Measurements from ENCODE around the gene RHBDD3.
A peak's percentile ranks its signal among the peaks of the same experiment; 100 is the strongest.

The RHBDD3 gene

DNA sequence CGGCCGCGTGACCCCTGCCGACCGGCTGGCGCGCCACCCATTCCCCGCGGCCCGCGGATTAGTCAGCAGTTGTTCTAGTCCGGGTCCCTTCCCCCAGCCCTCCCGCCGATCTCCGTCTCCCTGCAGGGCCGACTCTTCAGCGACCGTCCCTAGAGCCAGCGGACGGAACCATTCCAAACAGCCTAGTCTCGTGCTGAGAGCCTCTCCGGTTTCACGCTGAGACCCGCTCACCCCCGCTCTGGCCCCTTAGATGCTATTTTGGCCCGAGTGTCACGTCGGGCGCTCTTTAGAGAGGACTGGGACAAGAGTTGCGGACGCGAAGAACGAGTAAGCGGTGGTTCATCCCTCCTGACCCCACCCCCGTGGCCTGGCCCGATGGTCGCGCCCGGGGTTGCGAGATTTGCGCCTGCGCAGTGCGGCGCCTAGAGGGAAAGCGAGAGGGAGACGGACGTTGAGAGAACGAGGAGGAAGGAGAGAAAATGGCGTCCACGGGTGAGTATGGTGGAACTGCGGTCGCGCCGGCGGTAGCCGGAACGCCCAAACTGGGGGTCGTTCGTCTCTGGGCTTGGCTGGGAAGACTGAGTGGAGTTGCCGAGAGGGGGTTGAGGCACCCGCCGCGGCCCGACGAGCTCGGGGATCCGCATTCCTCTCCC lies at the start of gene RHBDD3, which contains the start of gene EWSR1:
Gene RHBDD3 (minus strand): TSS at position 124 of the 653 bp plus-strand sequence. CDS start 2,355 bp downstream, outside the sequence.
Gene EWSR1 (plus strand): TSS at position 411 of the 653 bp plus-strand sequence. CDS start 69 bp downstream, at position 480.
- Mint-ChIP-seq H3K36me3 (ENCODE audit: low read depth) (peaks cover 87% of the 10 kb centered on the region), H3K27me3 (no peaks in the 10 kb centered on the region), H3K4me3 (peak within 1 kb of the TSS; percentile 94), H3K4me1 (ENCODE audit: low read depth) (peaks cover 45% of the 10 kb centered on the region), H3K27ac (peak within 1 kb of the TSS; percentile 100), H3K9me3 (no peaks in the 10 kb centered on the region)
- DNase-seq: peak; percentile 99

GRCh38 chr22:29316141-29316828 lies 48.5 kb upstream of the RHBDD3 start:
- Mint-ChIP-seq H3K27me3 (peaks cover 44% of the 10 kb centered on the region), H3K27ac (no peak overlapping the region), H3K4me3 (no peak overlapping the region), H3K36me3 (ENCODE audit: low read depth) (no peaks in the 10 kb centered on the region), H3K9me3 (no peaks in the 10 kb centered on the region), H3K4me1 (ENCODE audit: low read depth) (peaks cover 19% of the 10 kb centered on the region)
- DNase-seq: no peak

DNA sequence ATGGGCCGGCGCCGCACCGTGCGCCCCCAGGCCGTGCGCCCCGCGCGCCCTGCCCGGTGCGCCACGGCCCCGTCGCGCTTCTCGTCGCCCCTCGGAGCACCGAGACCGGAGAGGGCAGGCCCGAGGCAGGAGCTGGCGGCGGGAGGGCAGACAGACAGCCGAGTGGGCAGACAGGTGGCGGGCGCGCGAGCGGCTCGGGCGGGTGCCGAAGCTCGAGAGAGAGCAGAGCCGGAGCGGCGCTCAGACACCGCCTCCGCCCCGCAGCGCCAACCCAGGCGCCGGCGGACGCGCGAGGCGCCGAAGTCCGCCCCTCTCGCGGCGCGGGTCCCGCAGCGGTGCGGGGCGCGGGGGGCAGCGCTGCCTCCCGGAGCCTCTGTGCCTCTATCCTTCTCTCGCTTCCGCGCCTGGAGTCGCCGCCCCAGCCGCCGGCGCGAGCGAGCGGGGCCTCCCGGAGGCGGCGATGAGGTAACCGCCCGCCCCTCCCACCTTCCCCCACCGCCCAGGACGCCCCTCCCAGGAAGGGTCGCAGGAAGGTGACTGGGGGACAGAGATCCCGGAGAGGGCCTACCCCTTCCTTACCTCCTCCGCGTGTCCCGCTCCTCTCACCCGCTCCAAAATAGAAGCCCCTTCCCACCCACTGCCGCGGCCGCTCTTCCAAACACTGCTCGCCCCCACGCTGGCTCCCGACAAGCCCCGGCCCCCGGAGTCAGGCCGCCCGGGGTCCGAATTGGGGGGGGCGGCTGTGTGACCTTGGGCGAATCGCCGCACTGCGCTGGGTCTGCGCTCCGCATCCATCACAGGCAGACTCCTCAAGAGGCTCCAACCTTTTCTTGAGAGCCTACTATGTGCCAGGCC lies 47.7 kb upstream of the RHBDD3 start, which contains the start of gene RASL10A:
Gene RASL10A (minus strand): TSS at position 412 of the 855 bp plus-strand sequence. CDS start 451 bp downstream, outside the sequence.
- Mint-ChIP-seq H3K4me1 (ENCODE audit: low read depth) (peaks cover 25% of the 10 kb centered on the region), H3K4me3 (peak within 1 kb of the TSS; percentile 10), H3K27ac (no peak within 1 kb of the TSS), H3K9me3 (no peaks in the 10 kb centered on the region), H3K27me3 (peaks cover 47% of the 10 kb centered on the region), H3K36me3 (ENCODE audit: low read depth) (no peaks in the 10 kb centered on the region)
- DNase-seq: no peak

GRCh38 chr22:29314537-29315285 lies 46.9 kb upstream of the RHBDD3 start:
- peaks cover 25% of the 10 kb centered on the region for H3K4me1 Mint-ChIP-seq (ENCODE audit: low read depth)
- H3K36me3 Mint-ChIP-seq (ENCODE audit: low read depth): no peaks in the 10 kb centered on the region
- H3K4me3 Mint-ChIP-seq: peak overlapping the region; percentile 10
- DNase-seq: no peak
- peaks cover 47% of the 10 kb centered on the region for H3K27me3 Mint-ChIP-seq
- no peaks in the 10 kb centered on the region for H3K9me3 Mint-ChIP-seq
- H3K27ac Mint-ChIP-seq: no peak overlapping the region

DNA sequence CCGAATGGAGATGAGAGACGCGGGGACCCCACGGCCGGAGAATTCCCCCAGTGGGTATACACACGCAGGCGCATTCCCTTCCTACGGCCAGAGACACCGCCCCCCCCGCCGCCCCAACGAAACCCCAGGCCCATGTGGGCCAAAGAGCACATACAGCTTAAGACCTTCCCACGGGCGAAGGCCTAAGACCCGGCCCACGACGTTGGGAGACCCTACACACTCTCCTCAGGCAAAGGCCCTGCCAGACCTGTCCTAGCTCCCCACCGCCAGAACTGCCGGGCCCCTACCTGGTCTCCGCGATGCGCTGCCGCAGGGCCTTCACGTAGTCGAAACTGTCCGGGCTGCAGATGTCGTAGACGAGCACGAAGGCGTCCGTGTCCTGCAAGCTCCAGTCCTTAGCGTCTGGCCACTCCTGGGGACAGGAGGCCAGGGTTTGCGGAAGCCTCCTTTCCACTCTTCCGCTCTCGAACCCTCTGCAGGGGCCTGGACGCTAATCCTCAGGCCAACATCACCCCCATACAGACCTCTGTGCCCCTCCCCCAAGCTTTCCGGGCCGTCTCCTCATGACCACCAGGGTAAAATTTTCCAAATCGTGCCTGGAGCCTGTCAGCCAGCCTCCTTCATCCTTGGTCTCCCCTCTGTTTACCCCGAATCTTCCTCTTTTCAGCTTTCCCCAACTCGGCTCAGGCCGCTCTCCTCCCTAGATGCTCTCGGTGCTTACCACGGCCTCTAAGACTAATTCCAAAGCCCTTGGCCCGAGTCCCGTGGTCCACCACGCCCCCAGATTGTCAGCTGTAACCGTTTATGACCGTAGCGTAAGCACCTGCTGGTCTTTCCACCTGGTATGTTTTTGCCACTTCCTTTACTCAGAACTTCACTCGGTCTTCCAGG lies 46.0 kb upstream of the RHBDD3 start:
- H3K27ac Mint-ChIP-seq: no peak overlapping the region

DNA sequence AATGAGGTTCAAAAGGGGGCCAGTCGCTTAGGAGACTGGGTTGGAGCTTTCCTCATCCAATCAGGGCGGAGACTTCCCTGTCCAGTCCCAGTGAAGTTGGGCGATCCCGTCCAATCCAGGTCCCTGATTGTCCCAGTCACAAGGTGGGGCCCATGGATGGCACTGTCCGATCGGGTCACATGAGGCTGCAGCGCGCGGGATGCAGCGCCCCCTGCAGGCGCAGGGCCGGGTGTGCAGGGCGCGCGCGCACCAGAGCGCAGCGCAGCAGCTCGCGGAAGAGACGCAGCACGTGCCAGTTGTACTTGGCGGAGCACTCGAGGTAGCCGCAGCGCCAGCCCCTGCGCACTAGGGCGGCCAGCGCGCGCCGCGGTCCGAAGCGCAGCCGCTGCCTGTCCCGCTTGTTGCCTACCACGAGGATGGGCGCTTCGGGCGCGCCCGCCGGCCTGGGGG lies 45.4 kb upstream of the RHBDD3 start:
- no peaks in the 10 kb centered on the region for H3K9me3 Mint-ChIP-seq
- H3K27ac Mint-ChIP-seq: no peak overlapping the region
- DNase-seq: peak; percentile 51
- H3K4me3 Mint-ChIP-seq: no peak overlapping the region
- H3K4me1 Mint-ChIP-seq (ENCODE audit: low read depth): peaks cover 32% of the 10 kb centered on the region
- peaks cover 47% of the 10 kb centered on the region for H3K27me3 Mint-ChIP-seq
- H3K36me3 Mint-ChIP-seq (ENCODE audit: low read depth): no peaks in the 10 kb centered on the region

More for the DNA sequence above, 46.0 kb upstream of the RHBDD3 start:
- peak; percentile 33 for DNase-seq
- Mint-ChIP-seq H3K4me1 (ENCODE audit: low read depth) (peaks cover 27% of the 10 kb centered on the region), H3K36me3 (ENCODE audit: low read depth) (no peaks in the 10 kb centered on the region), H3K9me3 (no peaks in the 10 kb centered on the region), H3K4me3 (no peak overlapping the region), H3K27me3 (peaks cover 47% of the 10 kb centered on the region)

DNA sequence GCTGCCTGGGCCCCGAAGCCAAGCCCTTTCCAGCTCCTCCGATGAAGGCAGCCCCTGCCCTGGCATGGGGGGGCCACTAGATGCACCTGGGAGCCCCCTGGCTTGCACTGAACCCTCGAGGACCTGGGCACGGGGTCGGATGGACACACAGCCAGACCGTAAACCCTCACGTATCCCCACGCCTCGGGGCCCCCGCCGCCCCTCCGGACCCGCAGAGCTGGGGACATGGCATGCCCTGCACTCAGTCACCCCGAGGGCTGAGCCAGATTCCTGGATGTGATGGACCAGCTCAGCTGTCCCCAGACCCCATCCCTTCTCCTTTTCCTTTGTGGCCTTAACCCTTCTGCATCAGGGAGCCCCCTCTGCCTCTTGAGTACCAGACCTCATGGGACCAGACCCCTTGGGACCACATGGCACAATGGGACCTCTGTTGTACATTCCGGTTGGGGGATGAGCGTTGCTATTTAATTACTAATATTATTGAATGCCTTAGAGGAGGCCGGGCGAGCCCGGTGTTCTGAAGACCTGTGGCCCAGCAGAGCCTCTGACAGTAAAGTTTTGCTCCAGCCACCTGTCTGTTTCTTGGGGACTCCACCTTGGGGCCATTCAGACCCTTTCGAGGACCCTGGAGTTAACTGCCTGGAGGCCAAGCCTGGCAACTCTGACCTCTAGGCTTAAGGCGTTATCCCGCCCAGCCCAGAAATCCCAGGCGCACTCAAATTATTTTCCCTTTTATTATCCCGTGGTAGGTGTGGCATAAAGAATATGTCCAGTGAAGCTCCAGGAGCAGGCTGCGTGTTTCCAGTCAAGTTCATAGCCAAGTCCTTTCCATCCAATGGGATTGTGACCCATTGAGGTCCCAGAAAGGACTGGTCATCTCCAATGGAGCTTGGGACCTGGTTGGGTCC lies 44.7 kb upstream of the RHBDD3 start:
- Mint-ChIP-seq H3K27ac (no peak overlapping the region), H3K4me1 (ENCODE audit: low read depth) (peaks cover 34% of the 10 kb centered on the region), H3K4me3 (no peak overlapping the region), H3K36me3 (ENCODE audit: low read depth) (no peaks in the 10 kb centered on the region), H3K27me3 (peaks cover 52% of the 10 kb centered on the region), H3K9me3 (no peaks in the 10 kb centered on the region)
- no peak for DNase-seq

GRCh38 chr22:29311464-29312217 lies 43.9 kb upstream of the RHBDD3 start:
- H3K36me3 Mint-ChIP-seq (ENCODE audit: low read depth): no peaks in the 10 kb centered on the region
- no peak for DNase-seq
- no peak overlapping the region for H3K4me3 Mint-ChIP-seq
- H3K9me3 Mint-ChIP-seq: no peaks in the 10 kb centered on the region
- no peak overlapping the region for H3K27ac Mint-ChIP-seq
- peaks cover 36% of the 10 kb centered on the region for H3K4me1 Mint-ChIP-seq (ENCODE audit: low read depth)
- H3K27me3 Mint-ChIP-seq: peaks cover 49% of the 10 kb centered on the region

GRCh38 chr22:29310863-29311339 lies 43.1 kb upstream of the RHBDD3 start:
- Mint-ChIP-seq H3K36me3 (ENCODE audit: low read depth) (no peaks in the 10 kb centered on the region), H3K4me1 (ENCODE audit: low read depth) (peaks cover 42% of the 10 kb centered on the region), H3K4me3 (no peak overlapping the region), H3K27me3 (peaks cover 48% of the 10 kb centered on the region), H3K9me3 (no peaks in the 10 kb centered on the region), H3K27ac (no peak overlapping the region)
- peak; percentile 77 for DNase-seq

DNA sequence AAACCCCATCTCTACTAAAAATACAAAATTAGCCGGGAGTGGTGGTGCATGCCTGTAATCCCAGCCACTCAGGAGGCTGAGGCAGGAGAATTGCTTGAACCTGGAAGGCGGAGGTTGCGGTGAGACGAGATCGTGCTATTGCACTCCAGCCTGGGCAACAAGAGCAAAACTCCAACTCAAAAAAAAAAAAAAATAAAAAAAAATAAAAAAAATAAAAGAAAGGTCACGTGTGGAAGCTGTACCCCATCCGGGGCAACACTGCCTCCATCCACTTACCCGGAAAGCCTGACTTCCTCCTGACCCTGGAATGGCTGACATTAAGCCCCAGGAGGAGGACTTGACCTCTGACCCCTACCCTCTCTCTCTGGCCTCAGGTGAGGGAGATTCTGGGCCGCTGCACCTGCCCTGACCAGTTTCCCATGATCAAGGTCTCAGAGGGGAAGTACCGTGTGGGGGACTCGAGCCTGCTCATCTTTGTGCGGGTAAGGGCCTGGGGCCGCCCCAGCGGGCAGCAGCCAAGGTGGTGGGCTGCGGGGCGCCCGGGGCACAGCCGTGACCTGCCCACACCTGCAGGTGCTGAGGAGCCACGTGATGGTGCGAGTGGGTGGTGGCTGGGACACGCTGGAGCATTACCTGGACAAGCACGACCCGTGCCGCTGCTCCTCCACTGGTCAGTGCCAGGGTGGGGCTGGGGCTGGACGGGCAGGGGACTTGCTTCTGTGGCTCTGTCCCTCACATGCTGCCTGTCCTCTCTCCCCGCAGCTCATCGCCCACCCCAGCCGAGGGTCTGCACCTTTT lies 42.5 kb upstream of the RHBDD3 start:
- Mint-ChIP-seq H3K27me3 (peaks cover 52% of the 10 kb centered on the region), H3K9me3 (no peaks in the 10 kb centered on the region), H3K4me3 (no peak overlapping the region), H3K36me3 (ENCODE audit: low read depth) (no peaks in the 10 kb centered on the region), H3K4me1 (ENCODE audit: low read depth) (peaks cover 43% of the 10 kb centered on the region), H3K27ac (no peak overlapping the region)
- DNase-seq: peak; percentile 33

- Mint-ChIP-seq H3K4me1 (ENCODE audit: low read depth) (peaks cover 39% of the 10 kb centered on the region), H3K4me3 (no peak overlapping the region), H3K27me3 (peaks cover 56% of the 10 kb centered on the region), H3K27ac (no peak overlapping the region), H3K9me3 (no peaks in the 10 kb centered on the region), H3K36me3 (ENCODE audit: low read depth) (no peaks in the 10 kb centered on the region)
- no peak for DNase-seq
These were observed 41.7 kb upstream of the RHBDD3 start for GRCh38 chr22:29309332-29310064.

Data from activated T-cell treated with anti-CD3 and anti-CD28 coated beads, Interleukin-2, amount 50 U/mL, for 24 hours (primary cell).